ENCODE measurements around the gene GFY. TPM values are rescaled to one million over a fixed set of nuclear protein-coding genes. Genes with fewer than 3 reads are reported as not detected.

GFY gene
- total RNA-seq, 4 donors from 2014 or later, result not detected

- TF ChIP-seq CTCF (IDR thresholded peaks at IDR 0.05; ENCODE audit: low read depth), result no peak
Measured at GRCh38 chr19:49409441-49410029, 15.7 kb upstream of the GFY start.

- no peak for TF ChIP-seq CTCF (IDR thresholded peaks at IDR 0.05; ENCODE audit: low read depth)
Measured at GRCh38 chr19:49411681-49412326, 13.4 kb upstream of the GFY start.

- TF ChIP-seq CTCF (IDR thresholded peaks at IDR 0.05; ENCODE audit: low read depth), result no peak
Measured at GRCh38 chr19:49413348-49413747, 11.8 kb upstream of the GFY start.

DNA sequence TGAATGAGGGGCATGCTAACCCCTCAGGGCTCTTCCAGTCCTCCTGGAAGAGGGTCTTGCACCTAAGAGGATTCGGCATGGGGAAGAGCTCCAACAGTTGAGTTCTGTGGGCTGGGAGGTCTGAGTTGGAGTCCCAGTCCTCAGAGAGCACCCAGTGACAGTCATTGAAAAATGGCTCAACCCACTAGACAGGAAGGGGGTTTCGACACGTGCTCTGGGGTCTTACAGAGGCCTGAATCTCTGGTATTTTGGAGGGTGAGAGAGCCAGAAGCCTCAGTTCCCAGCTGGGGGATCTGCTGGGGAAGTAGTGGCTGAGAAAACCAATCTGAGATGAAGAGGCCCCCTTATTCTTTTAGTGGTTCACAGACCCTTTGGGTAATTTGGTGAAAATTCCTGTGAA is 10.9 kb upstream of the GFY start:
- no peak for TF ChIP-seq CTCF (IDR thresholded peaks at IDR 0.05; ENCODE audit: low read depth)

DNA sequence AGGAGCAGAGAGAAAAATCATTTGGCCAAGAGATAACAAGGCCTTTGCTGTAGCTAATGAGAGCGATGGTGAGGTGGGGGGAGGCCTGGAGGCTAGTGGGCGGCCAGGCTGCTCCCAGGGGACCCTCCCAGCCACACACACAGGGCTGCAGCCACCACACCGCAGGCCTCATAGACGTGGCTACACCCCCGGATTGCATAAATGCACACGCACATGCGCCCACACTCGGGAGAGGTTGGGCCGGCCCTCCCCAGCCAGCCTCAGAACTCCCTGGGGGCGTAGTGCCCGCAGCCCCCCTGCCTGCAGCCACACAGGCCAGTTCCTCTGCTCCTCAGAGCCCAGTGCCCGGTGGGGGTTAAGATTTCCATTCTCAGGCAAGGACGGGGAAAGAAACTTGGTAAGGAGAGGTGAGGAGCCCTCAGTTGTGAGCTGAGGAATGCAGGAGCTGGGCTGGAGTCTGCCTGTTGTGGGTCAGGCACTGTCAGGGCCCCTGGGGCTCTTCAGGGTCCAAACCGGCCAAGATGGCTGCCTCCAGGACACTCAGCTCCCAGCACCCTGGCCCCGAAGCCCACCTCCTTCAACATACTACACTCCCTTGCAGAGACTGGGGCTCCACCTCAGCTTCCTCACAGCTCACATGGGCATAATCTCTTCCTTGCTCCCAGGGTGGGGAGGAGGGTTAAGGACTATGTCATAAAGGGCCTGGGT is 9.9 kb upstream of the GFY start:
- no peak for TF ChIP-seq CTCF (IDR thresholded peaks at IDR 0.05; ENCODE audit: low read depth)

- TF ChIP-seq CTCF (IDR thresholded peaks at IDR 0.05; ENCODE audit: low read depth), result no peak
Measured at GRCh38 chr19:49415810-49416200, 9.4 kb upstream of the GFY start.

DNA sequence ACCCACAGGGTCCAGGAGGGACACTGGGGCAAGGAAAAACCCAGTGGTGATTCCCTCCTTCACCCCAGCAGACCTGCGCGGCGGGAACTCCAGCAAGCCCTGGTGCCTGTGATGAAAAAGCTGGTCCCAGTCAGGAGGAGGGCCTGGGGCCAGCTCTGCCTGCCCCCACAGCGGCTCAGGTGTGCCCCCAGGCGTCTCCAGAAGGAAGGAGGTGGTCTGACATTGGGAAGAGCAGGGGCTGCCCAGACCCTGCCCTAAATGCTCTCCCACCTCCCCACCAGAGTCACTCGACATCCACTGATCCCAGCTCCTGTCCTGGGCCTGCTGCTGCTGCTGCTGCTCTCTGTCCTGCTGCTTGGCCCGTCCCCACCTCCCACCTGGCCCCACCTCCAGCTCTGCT is 8.1 kb upstream of the GFY start:
- no peak for TF ChIP-seq CTCF (IDR thresholded peaks at IDR 0.05; ENCODE audit: low read depth)

Measured in subcutaneous adipose tissue (tissue), 4 donors.